Vagina (tissue), 2 donors: ENCODE results near the gene CHN2.

ENCODE experiments used
- POLR2A ChIP-seq, 2 donors: fragments of 450-650 bp; IDR thresholded peaks; one replicate each; pipeline ENCODE4 v1.6.1; 2017; ENCODE audit warnings: antibody characterized with exemption in 2 of 2, mild to moderate bottlenecking in 2 of 2, moderate library complexity in 2 of 2
- TF ChIP-seq, protein P1 (sequence below), 3 experiments: fragments of 450-650 bp in 2 of 3; fragments of 200-600 bp in 1 of 3; sonication (generic) in 1 of 3; IDR thresholded peaks; one replicate each; pipeline ENCODE4 v1.5.1; 2017 to 2019; ENCODE audit warnings: antibody characterized with exemption in 3 of 3, mild to moderate bottlenecking in 2 of 3, moderate library complexity in 2 of 3

- TF ChIP-seq, protein P1, sequence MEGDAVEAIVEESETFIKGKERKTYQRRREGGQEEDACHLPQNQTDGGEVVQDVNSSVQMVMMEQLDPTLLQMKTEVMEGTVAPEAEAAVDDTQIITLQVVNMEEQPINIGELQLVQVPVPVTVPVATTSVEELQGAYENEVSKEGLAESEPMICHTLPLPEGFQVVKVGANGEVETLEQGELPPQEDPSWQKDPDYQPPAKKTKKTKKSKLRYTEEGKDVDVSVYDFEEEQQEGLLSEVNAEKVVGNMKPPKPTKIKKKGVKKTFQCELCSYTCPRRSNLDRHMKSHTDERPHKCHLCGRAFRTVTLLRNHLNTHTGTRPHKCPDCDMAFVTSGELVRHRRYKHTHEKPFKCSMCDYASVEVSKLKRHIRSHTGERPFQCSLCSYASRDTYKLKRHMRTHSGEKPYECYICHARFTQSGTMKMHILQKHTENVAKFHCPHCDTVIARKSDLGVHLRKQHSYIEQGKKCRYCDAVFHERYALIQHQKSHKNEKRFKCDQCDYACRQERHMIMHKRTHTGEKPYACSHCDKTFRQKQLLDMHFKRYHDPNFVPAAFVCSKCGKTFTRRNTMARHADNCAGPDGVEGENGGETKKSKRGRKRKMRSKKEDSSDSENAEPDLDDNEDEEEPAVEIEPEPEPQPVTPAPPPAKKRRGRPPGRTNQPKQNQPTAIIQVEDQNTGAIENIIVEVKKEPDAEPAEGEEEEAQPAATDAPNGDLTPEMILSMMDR (IDR thresholded peaks at IDR 0.05), result no peak
- no peak for TF ChIP-seq POLR2A (IDR thresholded peaks at IDR 0.05)
These were observed 135.6 kb downstream of the CHN2 start for GRCh38 chr7:29330136-29330535.
